Measurements from ENCODE around the gene GALNT17. TPM values are rescaled to one million over a fixed set of nuclear protein-coding genes. Genes with fewer than 3 reads are reported as not detected.

Gene GALNT17
- total RNA-seq, 1 experiment from 2014 or later: not detected

DNA sequence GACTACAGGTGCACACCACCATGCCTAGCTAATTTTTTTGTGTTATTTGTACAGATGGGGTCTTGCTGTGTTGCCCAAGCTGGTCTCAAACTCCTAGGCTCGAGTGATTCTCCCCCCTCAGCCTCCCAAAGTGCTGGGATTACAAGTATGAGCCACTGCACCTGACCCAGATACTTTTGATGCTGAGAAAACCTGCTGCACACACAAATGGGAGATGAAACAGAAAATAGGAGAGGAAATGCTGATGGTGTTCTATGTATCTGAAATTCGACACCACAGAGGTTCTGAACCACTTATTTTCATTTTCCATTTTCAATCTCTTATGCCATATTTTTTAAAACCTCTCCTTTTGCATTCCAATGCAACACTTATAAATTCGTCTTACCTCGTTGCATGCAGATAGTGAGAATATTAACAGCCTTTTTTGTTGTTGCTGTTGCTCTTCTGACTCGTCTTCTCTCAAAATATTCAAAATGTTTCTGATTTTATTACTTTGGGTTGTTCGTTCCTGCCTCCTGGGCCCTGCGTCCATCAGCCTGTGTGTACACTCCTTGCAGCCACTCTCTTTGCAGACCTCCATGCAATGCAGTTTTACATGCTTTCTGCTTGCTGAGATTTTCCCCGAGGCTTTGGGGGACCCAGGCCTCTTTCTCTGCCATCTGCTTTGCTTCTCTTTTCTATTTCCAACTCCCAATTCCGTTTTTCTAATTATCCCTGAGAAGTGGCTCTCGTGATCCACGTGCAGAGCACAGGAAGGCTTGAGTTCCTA, 556.1 kb downstream of the GALNT17 start:
- no peaks in the 10 kb centered on the region for H3K36me3 ChIP-seq (ENCODE audit: insufficient read depth, low read length, poor library complexity, severe bottlenecking)
- ChIA-PET CTCF (no interaction called here), POLR2A (ENCODE audit: low non-redundant PET) (no interaction called here)
- no TSS peak for BruUV-seq (replicated peaks)
- intact Hi-C loops (cut with micrococcal nuclease; ENCODE audit: unreplicated experiment): no loop called here
- H3K27ac ChIP-seq (ENCODE audit: low read depth, low read length, poor library complexity, severe bottlenecking): no peak overlapping the region
- H3K27me3 ChIP-seq (replicated peaks; ENCODE audit: insufficient read depth, low read depth, low read length, poor library complexity): no peaks in the 10 kb centered on the region
- TF ChIP-seq, protein P1, sequence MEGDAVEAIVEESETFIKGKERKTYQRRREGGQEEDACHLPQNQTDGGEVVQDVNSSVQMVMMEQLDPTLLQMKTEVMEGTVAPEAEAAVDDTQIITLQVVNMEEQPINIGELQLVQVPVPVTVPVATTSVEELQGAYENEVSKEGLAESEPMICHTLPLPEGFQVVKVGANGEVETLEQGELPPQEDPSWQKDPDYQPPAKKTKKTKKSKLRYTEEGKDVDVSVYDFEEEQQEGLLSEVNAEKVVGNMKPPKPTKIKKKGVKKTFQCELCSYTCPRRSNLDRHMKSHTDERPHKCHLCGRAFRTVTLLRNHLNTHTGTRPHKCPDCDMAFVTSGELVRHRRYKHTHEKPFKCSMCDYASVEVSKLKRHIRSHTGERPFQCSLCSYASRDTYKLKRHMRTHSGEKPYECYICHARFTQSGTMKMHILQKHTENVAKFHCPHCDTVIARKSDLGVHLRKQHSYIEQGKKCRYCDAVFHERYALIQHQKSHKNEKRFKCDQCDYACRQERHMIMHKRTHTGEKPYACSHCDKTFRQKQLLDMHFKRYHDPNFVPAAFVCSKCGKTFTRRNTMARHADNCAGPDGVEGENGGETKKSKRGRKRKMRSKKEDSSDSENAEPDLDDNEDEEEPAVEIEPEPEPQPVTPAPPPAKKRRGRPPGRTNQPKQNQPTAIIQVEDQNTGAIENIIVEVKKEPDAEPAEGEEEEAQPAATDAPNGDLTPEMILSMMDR (conservative IDR thresholded peaks at IDR 0.05; ENCODE audit: low read depth, low read length): no peak
- TF ChIP-seq EZH2 (IDR thresholded peaks at IDR 0.05; ENCODE audit: borderline replicate concordance, low read depth, low read length, poor library complexity, severe bottlenecking): no peak
- no peak overlapping the region for H3K4me3 ChIP-seq (ENCODE audit: low read depth, low read length, poor library complexity, severe bottlenecking)
- H3K4me1 ChIP-seq (ENCODE audit: insufficient read depth, low read length, poor library complexity, severe bottlenecking): no peaks in the 10 kb centered on the region
- DNase-seq (ENCODE audit: low spot score): no peak
- H3K9me3 ChIP-seq (ENCODE audit: low read depth, low read length, poor library complexity, severe bottlenecking): peaks cover 15% of the 10 kb centered on the region

- Histone ChIP-seq H3K9me3 (ENCODE audit: low read depth, low read length, poor library complexity, severe bottlenecking) (peaks cover 15% of the 10 kb centered on the region), H3K4me3 (ENCODE audit: low read depth, low read length, poor library complexity, severe bottlenecking) (no peak overlapping the region), H3K27me3 (replicated peaks; ENCODE audit: insufficient read depth, low read depth, low read length, poor library complexity) (no peaks in the 10 kb centered on the region), H3K36me3 (ENCODE audit: insufficient read depth, low read length, poor library complexity, severe bottlenecking) (no peaks in the 10 kb centered on the region), H3K27ac (ENCODE audit: low read depth, low read length, poor library complexity, severe bottlenecking) (no peak overlapping the region), H3K4me1 (ENCODE audit: insufficient read depth, low read length, poor library complexity, severe bottlenecking) (no peaks in the 10 kb centered on the region)
- no peak for TF ChIP-seq EZH2 (IDR thresholded peaks at IDR 0.05; ENCODE audit: borderline replicate concordance, low read depth, low read length, poor library complexity, severe bottlenecking)
- TF ChIP-seq, protein P1 (conservative IDR thresholded peaks at IDR 0.05; ENCODE audit: low read depth, low read length): no peak
- ChIA-PET POLR2A (ENCODE audit: low non-redundant PET) (no interaction called here), CTCF (no interaction called here)
- DNase-seq (ENCODE audit: low spot score): no peak
- no TSS peak for BruUV-seq (replicated peaks)
- intact Hi-C loops (cut with micrococcal nuclease; ENCODE audit: unreplicated experiment): no loop called here
These were observed 559.6 kb downstream of the GALNT17 start for GRCh38 chr7:71691538-71691937.

DNA sequence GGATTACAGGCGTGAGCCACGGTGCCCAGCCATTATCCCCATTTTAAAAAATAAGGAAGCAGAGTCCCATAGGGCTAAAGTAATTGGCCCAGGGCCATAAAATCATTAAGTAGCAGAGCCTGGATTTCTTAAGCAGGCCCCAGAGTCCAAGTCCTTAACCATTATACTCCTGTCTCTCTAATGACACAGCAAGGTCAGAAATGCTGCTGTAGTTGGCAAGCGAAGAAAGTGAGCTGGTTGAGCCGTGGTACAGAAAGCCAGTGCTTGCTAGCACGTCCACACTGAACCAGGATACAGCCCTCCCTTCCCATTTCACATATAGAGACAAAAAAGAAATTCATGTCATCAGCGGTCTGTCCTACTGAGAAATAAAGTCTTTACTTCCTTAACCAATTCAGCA, 562.7 kb downstream of the GALNT17 start:
- BruUV-seq (replicated peaks): no TSS peak
- intact Hi-C loops (cut with micrococcal nuclease; ENCODE audit: unreplicated experiment): no loop called here

GRCh38 chr7:71695186-71695585, 563.2 kb downstream of the GALNT17 start:
- BruUV-seq (replicated peaks): no TSS peak
- no peaks in the 10 kb centered on the region for H3K36me3 ChIP-seq (ENCODE audit: insufficient read depth, low read length, poor library complexity, severe bottlenecking)
- TF ChIP-seq EZH2 (IDR thresholded peaks at IDR 0.05; ENCODE audit: borderline replicate concordance, low read depth, low read length, poor library complexity, severe bottlenecking): no peak
- TF ChIP-seq, protein P1 (conservative IDR thresholded peaks at IDR 0.05; ENCODE audit: low read depth, low read length): no peak
- ChIA-PET POLR2A (ENCODE audit: low non-redundant PET) (no interaction called here), CTCF (no interaction called here)
- no peaks in the 10 kb centered on the region for H3K27me3 ChIP-seq (replicated peaks; ENCODE audit: insufficient read depth, low read depth, low read length, poor library complexity)
- H3K27ac ChIP-seq (ENCODE audit: low read depth, low read length, poor library complexity, severe bottlenecking): no peak overlapping the region
- intact Hi-C loops (cut with micrococcal nuclease; ENCODE audit: unreplicated experiment): no loop called here
- no peak for DNase-seq (ENCODE audit: low spot score)
- no peak overlapping the region for H3K4me3 ChIP-seq (ENCODE audit: low read depth, low read length, poor library complexity, severe bottlenecking)
- peaks cover 22% of the 10 kb centered on the region for H3K9me3 ChIP-seq (ENCODE audit: low read depth, low read length, poor library complexity, severe bottlenecking)
- no peaks in the 10 kb centered on the region for H3K4me1 ChIP-seq (ENCODE audit: insufficient read depth, low read length, poor library complexity, severe bottlenecking)

More for the DNA sequence above, 562.7 kb downstream of the GALNT17 start:
- Histone ChIP-seq H3K4me3 (ENCODE audit: low read depth, low read length, poor library complexity, severe bottlenecking) (no peak overlapping the region), H3K4me1 (ENCODE audit: insufficient read depth, low read length, poor library complexity, severe bottlenecking) (no peaks in the 10 kb centered on the region), H3K27me3 (replicated peaks; ENCODE audit: insufficient read depth, low read depth, low read length, poor library complexity) (no peaks in the 10 kb centered on the region), H3K36me3 (ENCODE audit: insufficient read depth, low read length, poor library complexity, severe bottlenecking) (no peaks in the 10 kb centered on the region), H3K9me3 (ENCODE audit: low read depth, low read length, poor library complexity, severe bottlenecking) (peaks cover 21% of the 10 kb centered on the region), H3K27ac (ENCODE audit: low read depth, low read length, poor library complexity, severe bottlenecking) (no peak overlapping the region)
- TF ChIP-seq EZH2 (IDR thresholded peaks at IDR 0.05; ENCODE audit: borderline replicate concordance, low read depth, low read length, poor library complexity, severe bottlenecking): no peak
- POLR2A ChIA-PET (ENCODE audit: low non-redundant PET): no interaction called here
- DNase-seq (ENCODE audit: low spot score): no peak
- CTCF ChIA-PET: no interaction called here

All from A673 (cell line).